Gastrocnemius medialis (tissue), 4 donors: ENCODE results near the gene MRTFA.

Experiments
- CTCF ChIP-seq, 5 experiments: fragments of 450-650 bp in 3 of 5; fragments of 200-600 bp in 2 of 5; sonication (generic) in 2 of 5; IDR thresholded peaks in 4 of 5; conservative IDR thresholded peaks in 1 of 5; 1 replicate in 4 of 5; 2 replicates in 1 of 5; pipeline ENCODE4 v1.5.1; 2016 to 2019; ENCODE audit warnings: antibody characterized with exemption in 5 of 5, mild to moderate bottlenecking in 3 of 5, moderate library complexity in 3 of 5
- POLR2A ChIP-seq, 2 donors: fragments of 450-650 bp; IDR thresholded peaks; one replicate each; pipeline ENCODE4 v1.6.1; 2017; ENCODE audit warnings: antibody characterized with exemption in 2 of 2, mild to moderate bottlenecking in 2 of 2, moderate library complexity in 2 of 2

- TF ChIP-seq POLR2A (IDR thresholded peaks at IDR 0.05) (no peak), CTCF (IDR thresholded peaks at IDR 0.05 in 4 of 5, conservative IDR thresholded peaks at IDR 0.05 in 1 of 5) (no peak)
Observed at GRCh38 chr22:40434106-40434505, 202.4 kb downstream of the MRTFA start.
